HEK293T (cell line): ENCODE measurements around the gene SHLD1.

Experiments used
- CTCF ChIA-PET: fragments of 350-600 bp; formaldehyde crosslinking; extraction: SDS; loops from one replicate; lab custom pipeline; 2021; ENCODE audit warnings: antibody characterized with exemption, inconsistent platforms; lab: Yijun Ruan, JAX
- POLR2A ChIA-PET: fragments of 350-600 bp; formaldehyde crosslinking; extraction: SDS; loops from one replicate; lab custom pipeline; 2020; ENCODE audit warnings: antibody characterized with exemption, inconsistent platforms; lab: Yijun Ruan, JAX
- DNase-seq: peaks from one replicate; pipeline ENCODE4 v3.0.0; 2012; ENCODE audit warnings: mixed read lengths; ENCODE audit errors: extremely low spot score
- ARNT ChIP-seq: fragments of 450-650 bp; IDR thresholded peaks from 2 replicates; pipeline ENCODE4 v1.6.1; 2017; ENCODE audit warnings: mild to moderate bottlenecking
- BHLHE40 ChIP-seq: fragments of 450-650 bp; IDR thresholded peaks from 2 replicates; pipeline ENCODE4 v1.6.1; 2016; ENCODE audit warnings: mild to moderate bottlenecking, moderate library complexity, borderline replicate concordance
- CTBP1 ChIP-seq: fragments of 450-650 bp; IDR thresholded peaks from 2 replicates; pipeline ENCODE4 v1.6.1; 2016; ENCODE audit warnings: borderline replicate concordance
- ELF4 ChIP-seq: fragments of 450-650 bp; IDR thresholded peaks from 2 replicates; pipeline ENCODE4 v1.6.1; 2017; ENCODE audit warnings: antibody characterized with exemption
- FOXA1 ChIP-seq: fragments of 450-650 bp; IDR thresholded peaks from 2 replicates; pipeline ENCODE4 v1.6.1; 2016; ENCODE audit warnings: mild to moderate bottlenecking
- FOXK2 ChIP-seq: fragments of 450-650 bp; IDR thresholded peaks from 2 replicates; pipeline ENCODE4 v1.6.1; 2016; ENCODE audit warnings: mild to moderate bottlenecking
- FOXM1 ChIP-seq: fragments of 450-650 bp; IDR thresholded peaks from 2 replicates; pipeline ENCODE4 v1.6.1; 2017; ENCODE audit warnings: mild to moderate bottlenecking, borderline replicate concordance
- HDGF ChIP-seq: fragments of 450-650 bp; IDR thresholded peaks from 2 replicates; pipeline ENCODE4 v1.6.1; 2017; ENCODE audit warnings: antibody characterized with exemption, borderline replicate concordance
- L3MBTL2 ChIP-seq: fragments of 450-650 bp; conservative IDR thresholded peaks from 2 replicates; pipeline ENCODE4 v1.6.1; 2016; ENCODE audit warnings: mild to moderate bottlenecking
- LEF1 ChIP-seq: fragments of 450-650 bp; IDR thresholded peaks from 2 replicates; pipeline ENCODE4 v1.6.1; 2017; ENCODE audit warnings: mild to moderate bottlenecking, borderline replicate concordance
- NFRKB ChIP-seq: fragments of 450-650 bp; IDR thresholded peaks from 2 replicates; pipeline ENCODE4 v1.6.1; 2016; ENCODE audit warnings: mild to moderate bottlenecking, moderate library complexity
- PKNOX1 ChIP-seq: fragments of 450-650 bp; IDR thresholded peaks from 2 replicates; pipeline ENCODE4 v1.6.1; 2016
- SP1 ChIP-seq: fragments of 450-650 bp; IDR thresholded peaks from 2 replicates; pipeline ENCODE4 v1.6.1; 2017
- SUZ12 ChIP-seq: fragments of 450-650 bp; IDR thresholded peaks from 2 replicates; pipeline ENCODE4 v1.6.1; 2016; ENCODE audit warnings: mild to moderate bottlenecking
- TARDBP ChIP-seq: fragments of 450-650 bp; IDR thresholded peaks from 2 replicates; pipeline ENCODE4 v1.6.1; 2016
- ZNF384 ChIP-seq: fragments of 450-650 bp; IDR thresholded peaks from 2 replicates; pipeline ENCODE4 v1.6.1; 2016

Gene SHLD1

GRCh38 chr20:5884465-5885335 lies 134.5 kb downstream of the SHLD1 start:
- no peak for DNase-seq
- CTCF ChIA-PET: no interaction called here
- TF ChIP-seq FOXK2 (no peak), PKNOX1 (no peak), ZNF384 (no peak), L3MBTL2 (no peak), NFRKB (no peak), SP1 (no peak), ELF4 (no peak), CTBP1 (no peak), TARDBP (no peak), ARNT (no peak), FOXA1 (no peak), LEF1 (no peak), BHLHE40 (no peak), HDGF (no peak), SUZ12 (no peak), FOXM1 (no peak)
- POLR2A ChIA-PET: no interaction called here

- no peak for TF ChIP-seq SUZ12
- TF ChIP-seq FOXM1: no peak
- TF ChIP-seq LEF1: no peak
- TF ChIP-seq PKNOX1: no peak
- TF ChIP-seq L3MBTL2: no peak
- no peak for TF ChIP-seq ZNF384
- no peak for TF ChIP-seq ARNT
- TF ChIP-seq FOXA1: no peak
- no peak for TF ChIP-seq SP1
- TF ChIP-seq BHLHE40: no peak
- TF ChIP-seq CTBP1: no peak
- TF ChIP-seq TARDBP: no peak
- no peak for TF ChIP-seq NFRKB
- no peak for TF ChIP-seq HDGF
- TF ChIP-seq FOXK2: no peak
- no peak for TF ChIP-seq ELF4
- ChIA-PET CTCF (no interaction called here), POLR2A (no interaction called here)
- DNase-seq: no peak
These were observed 135.7 kb downstream of the SHLD1 start for GRCh38 chr20:5885866-5886265.

GRCh38 chr20:5886788-5887187 lies 136.6 kb downstream of the SHLD1 start:
- ChIA-PET CTCF (no interaction called here), POLR2A (no interaction called here)
- no peak for TF ChIP-seq NFRKB
- DNase-seq: no peak

GRCh38 chr20:5887386-5887785 lies 137.2 kb downstream of the SHLD1 start:
- TF ChIP-seq SP1: no peak
- no peak for TF ChIP-seq ZNF384
- no peak for TF ChIP-seq BHLHE40
- CTCF ChIA-PET: no interaction called here
- POLR2A ChIA-PET: no interaction called here
- no peak for DNase-seq

GRCh38 chr20:5888041-5888440 lies 137.8 kb downstream of the SHLD1 start:
- no peak for TF ChIP-seq SUZ12
- DNase-seq: no peak
- CTCF ChIA-PET: no interaction called here
- POLR2A ChIA-PET: no interaction called here

- CTCF ChIA-PET: no interaction called here
- no peak for DNase-seq
- TF ChIP-seq L3MBTL2: no peak
- no peak for TF ChIP-seq BHLHE40
- TF ChIP-seq ELF4: no peak
- no peak for TF ChIP-seq CTBP1
- TF ChIP-seq SUZ12: no peak
- TF ChIP-seq NFRKB: no peak
- no peak for TF ChIP-seq ZNF384
- no peak for TF ChIP-seq FOXK2
- TF ChIP-seq PKNOX1: no peak
- TF ChIP-seq FOXM1: no peak
- TF ChIP-seq FOXA1: no peak
- TF ChIP-seq LEF1: no peak
- no peak for TF ChIP-seq SP1
- TF ChIP-seq HDGF: no peak
- TF ChIP-seq TARDBP: no peak
- no peak for TF ChIP-seq ARNT
- POLR2A ChIA-PET: no interaction called here
These were observed 140.7 kb downstream of the SHLD1 start for GRCh38 chr20:5890773-5891441.
